SK-N-SH treated with all-trans-retinoic acid at 6 μM for 48 hours (cell line): Measurements from ENCODE around the gene AUTS2.

Source experiments
- ATAC-seq: fragments of 200-7000 bp; cut with Tn5 transposase; 3 replicates; pipeline ENCODE4 v1.9.1; 2020; ENCODE audit warnings: mild to moderate bottlenecking, moderate library complexity
- BACH2 ChIP-seq: fragments of 250-450 bp; sonication (Bioruptor Pico); IDR thresholded peaks from 2 replicates; pipeline ENCODE4 v1.9.0; 2021; ENCODE audit warnings: mild to moderate bottlenecking, borderline replicate concordance
- CREB5 ChIP-seq: fragments of 250-450 bp; sonication (Bioruptor Pico); IDR thresholded peaks from 2 replicates; pipeline ENCODE4 v1.5.1; 2020; ENCODE audit warnings: low read depth, mild to moderate bottlenecking, moderate library complexity
- CSDC2 ChIP-seq: fragments of 250-450 bp; sonication (Bioruptor Pico); IDR thresholded peaks from 2 replicates; pipeline ENCODE4 v1.5.0; 2020; ENCODE audit warnings: mild to moderate bottlenecking, moderate library complexity
- CSRNP3 ChIP-seq: fragments of 250-450 bp; sonication (Bioruptor Pico); IDR thresholded peaks from 2 replicates; pipeline ENCODE4 v1.5.1; 2021; ENCODE audit warnings: mild to moderate bottlenecking, moderate library complexity
- ESRRG ChIP-seq: fragments of 250-450 bp; sonication (Bioruptor Pico); IDR thresholded peaks from 2 replicates; pipeline ENCODE4 v1.6.1; 2021; ENCODE audit warnings: mild to moderate bottlenecking
- GLIS3 ChIP-seq: fragments of 250-450 bp; sonication (Bioruptor Pico); IDR thresholded peaks from 2 replicates; pipeline ENCODE4 v1.5.0; 2020; ENCODE audit warnings: mild to moderate bottlenecking, moderate library complexity
- ISL1 ChIP-seq: fragments of 250-450 bp; sonication (Bioruptor Pico); IDR thresholded peaks from 2 replicates; pipeline ENCODE4 v2.1.2; 2022; ENCODE audit warnings: mild to moderate bottlenecking, moderate library complexity
- PPARA ChIP-seq: fragments of 250-450 bp; sonication (Bioruptor Pico); IDR thresholded peaks from 2 replicates; pipeline ENCODE4 v1.5.0; 2020; ENCODE audit warnings: mild to moderate bottlenecking, borderline replicate concordance
- ZC3H10 ChIP-seq: fragments of 250-450 bp; sonication (Bioruptor Pico); IDR thresholded peaks from 2 replicates; pipeline ENCODE4 v1.5.1; 2021; ENCODE audit warnings: mild to moderate bottlenecking, moderate library complexity
- ZFP3 ChIP-seq: fragments of 250-450 bp; sonication (Bioruptor Pico); IDR thresholded peaks from 2 replicates; pipeline ENCODE4 v1.5.0; 2020; ENCODE audit warnings: mild to moderate bottlenecking, moderate library complexity
- ZFP30 ChIP-seq: fragments of 450-650 bp; formaldehyde crosslinking; IDR thresholded peaks from 2 replicates; pipeline ENCODE4 v1.5.0; 2022; ENCODE audit warnings: mild to moderate bottlenecking, moderate library complexity
- ZNF70 ChIP-seq: fragments of 450-650 bp; formaldehyde crosslinking; IDR thresholded peaks from 2 replicates; pipeline ENCODE4 v1.5.0; 2020; ENCODE audit warnings: mild to moderate bottlenecking, moderate library complexity
- ZNF8 ChIP-seq: fragments of 450-650 bp; formaldehyde crosslinking; IDR thresholded peaks from 2 replicates; pipeline ENCODE4 v1.5.0; 2020; ENCODE audit warnings: mild to moderate bottlenecking, moderate library complexity
- TF ChIP-seq, protein P1 (sequence below): fragments of 250-450 bp; sonication (Bioruptor Pico); IDR thresholded peaks from 2 replicates; pipeline ENCODE4 v1.5.0; 2020; ENCODE audit warnings: mild to moderate bottlenecking, moderate library complexity
- TF ChIP-seq, protein P2 (sequence below): fragments of 250-450 bp; sonication (Bioruptor Pico); IDR thresholded peaks from 2 replicates; pipeline ENCODE4 v1.8.0; 2021; ENCODE audit warnings: low read depth, mild to moderate bottlenecking, moderate library complexity, borderline replicate concordance

Gene AUTS2

GRCh38 chr7:69772718-69773436 lies 174.6 kb downstream of the AUTS2 start:
- TF ChIP-seq PPARA (no peak), BACH2 (CRISPR knock-in tag) (no peak), GLIS3 (no peak), ZFP3 (CRISPR knock-in tag) (no peak), CSDC2 (CRISPR knock-in tag) (no peak), ZFP30 (CRISPR knock-in tag) (no peak), ZNF70 (no peak)
- TF ChIP-seq, protein P1, sequence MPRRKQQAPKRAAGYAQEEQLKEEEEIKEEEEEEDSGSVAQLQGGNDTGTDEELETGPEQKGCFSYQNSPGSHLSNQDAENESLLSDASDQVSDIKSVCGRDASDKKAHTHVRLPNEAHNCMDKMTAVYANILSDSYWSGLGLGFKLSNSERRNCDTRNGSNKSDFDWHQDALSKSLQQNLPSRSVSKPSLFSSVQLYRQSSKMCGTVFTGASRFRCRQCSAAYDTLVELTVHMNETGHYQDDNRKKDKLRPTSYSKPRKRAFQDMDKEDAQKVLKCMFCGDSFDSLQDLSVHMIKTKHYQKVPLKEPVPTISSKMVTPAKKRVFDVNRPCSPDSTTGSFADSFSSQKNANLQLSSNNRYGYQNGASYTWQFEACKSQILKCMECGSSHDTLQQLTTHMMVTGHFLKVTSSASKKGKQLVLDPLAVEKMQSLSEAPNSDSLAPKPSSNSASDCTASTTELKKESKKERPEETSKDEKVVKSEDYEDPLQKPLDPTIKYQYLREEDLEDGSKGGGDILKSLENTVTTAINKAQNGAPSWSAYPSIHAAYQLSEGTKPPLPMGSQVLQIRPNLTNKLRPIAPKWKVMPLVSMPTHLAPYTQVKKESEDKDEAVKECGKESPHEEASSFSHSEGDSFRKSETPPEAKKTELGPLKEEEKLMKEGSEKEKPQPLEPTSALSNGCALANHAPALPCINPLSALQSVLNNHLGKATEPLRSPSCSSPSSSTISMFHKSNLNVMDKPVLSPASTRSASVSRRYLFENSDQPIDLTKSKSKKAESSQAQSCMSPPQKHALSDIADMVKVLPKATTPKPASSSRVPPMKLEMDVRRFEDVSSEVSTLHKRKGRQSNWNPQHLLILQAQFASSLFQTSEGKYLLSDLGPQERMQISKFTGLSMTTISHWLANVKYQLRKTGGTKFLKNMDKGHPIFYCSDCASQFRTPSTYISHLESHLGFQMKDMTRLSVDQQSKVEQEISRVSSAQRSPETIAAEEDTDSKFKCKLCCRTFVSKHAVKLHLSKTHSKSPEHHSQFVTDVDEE, result no peak
- TF ChIP-seq, protein P2, sequence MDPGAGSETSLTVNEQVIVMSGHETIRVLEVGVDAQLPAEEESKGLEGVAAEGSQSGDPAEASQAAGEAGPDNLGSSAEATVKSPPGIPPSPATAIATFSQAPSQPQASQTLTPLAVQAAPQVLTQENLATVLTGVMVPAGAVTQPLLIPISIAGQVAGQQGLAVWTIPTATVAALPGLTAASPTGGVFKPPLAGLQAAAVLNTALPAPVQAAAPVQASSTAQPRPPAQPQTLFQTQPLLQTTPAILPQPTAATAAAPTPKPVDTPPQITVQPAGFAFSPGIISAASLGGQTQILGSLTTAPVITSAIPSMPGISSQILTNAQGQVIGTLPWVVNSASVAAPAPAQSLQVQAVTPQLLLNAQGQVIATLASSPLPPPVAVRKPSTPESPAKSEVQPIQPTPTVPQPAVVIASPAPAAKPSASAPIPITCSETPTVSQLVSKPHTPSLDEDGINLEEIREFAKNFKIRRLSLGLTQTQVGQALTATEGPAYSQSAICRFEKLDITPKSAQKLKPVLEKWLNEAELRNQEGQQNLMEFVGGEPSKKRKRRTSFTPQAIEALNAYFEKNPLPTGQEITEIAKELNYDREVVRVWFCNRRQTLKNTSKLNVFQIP, result no peak
- ATAC-seq, result no peak

DNA sequence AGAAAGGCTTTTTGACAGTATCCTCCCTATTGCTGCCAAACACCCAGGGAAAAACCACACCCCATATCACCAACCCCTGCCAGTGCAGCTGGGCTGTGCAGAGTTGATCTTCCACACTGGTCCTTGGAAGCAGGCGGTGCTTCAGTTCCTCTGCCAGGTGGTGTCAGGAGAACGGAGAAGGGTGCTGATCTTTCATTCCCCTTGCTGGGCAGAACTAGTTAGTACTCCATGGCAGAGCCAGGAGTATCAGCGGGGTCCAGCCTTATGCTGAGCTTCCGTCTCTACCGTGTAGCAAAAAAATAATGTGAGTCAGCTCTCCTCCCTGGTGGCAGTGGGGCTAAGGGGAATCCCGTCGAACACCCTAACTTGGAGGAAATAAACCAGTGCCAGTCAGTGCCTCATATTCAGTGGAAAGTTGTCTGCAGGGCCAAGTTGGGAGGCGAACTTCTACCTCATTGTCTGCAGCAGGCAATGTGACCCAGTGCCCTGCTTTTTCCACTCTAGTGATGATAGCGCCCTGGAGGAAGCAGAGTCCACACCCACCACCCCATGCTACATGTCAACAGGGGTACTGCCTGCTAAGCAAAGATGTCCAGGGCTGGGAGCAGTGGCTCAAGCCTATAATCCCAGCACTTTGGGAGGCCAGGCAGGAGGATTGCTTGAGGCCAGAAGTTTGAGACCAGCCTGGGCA lies 175.4 kb downstream of the AUTS2 start:
- no peak for ATAC-seq
- TF ChIP-seq CSRNP3 (no peak), CSDC2 (CRISPR knock-in tag) (no peak), ZC3H10 (CRISPR knock-in tag) (no peak), ISL1 (CRISPR knock-in tag) (no peak), PPARA (no peak), CREB5 (CRISPR knock-in tag) (no peak), ZNF70 (no peak)
- TF ChIP-seq, protein P1, result no peak

- ATAC-seq, result peak; percentile 86
- TF ChIP-seq, protein P1, result peak; percentile 42; the same call in 1 of the 2 replicates
- TF ChIP-seq, protein P2, result no peak
- TF ChIP-seq ZFP3 (CRISPR knock-in tag) (0 out of 2 replicates have a peak, but pooled peaks have one; percentile 64), ZNF8 (CRISPR knock-in tag) (no peak), CSDC2 (CRISPR knock-in tag) (0 out of 2 replicates have a peak, but pooled peaks have one; percentile 15), ZC3H10 (CRISPR knock-in tag) (no peak), ISL1 (CRISPR knock-in tag) (peak; percentile 46), ESRRG (no peak)
- TF ChIP-seq, all 23 proteins: peak for 4
Measured at GRCh38 chr7:69775231-69775771, 177.0 kb downstream of the AUTS2 start.
